COLO829 (cell line): ENCODE data around the gene CDPF1.
A peak's percentile ranks its signal among the peaks of the same experiment; 100 is the strongest.

Experiments used
- DNase-seq: peaks from one replicate; pipeline ENCODE4 v3.0.0; 2012; ENCODE audit warnings: low spot score

Gene CDPF1

DNA sequence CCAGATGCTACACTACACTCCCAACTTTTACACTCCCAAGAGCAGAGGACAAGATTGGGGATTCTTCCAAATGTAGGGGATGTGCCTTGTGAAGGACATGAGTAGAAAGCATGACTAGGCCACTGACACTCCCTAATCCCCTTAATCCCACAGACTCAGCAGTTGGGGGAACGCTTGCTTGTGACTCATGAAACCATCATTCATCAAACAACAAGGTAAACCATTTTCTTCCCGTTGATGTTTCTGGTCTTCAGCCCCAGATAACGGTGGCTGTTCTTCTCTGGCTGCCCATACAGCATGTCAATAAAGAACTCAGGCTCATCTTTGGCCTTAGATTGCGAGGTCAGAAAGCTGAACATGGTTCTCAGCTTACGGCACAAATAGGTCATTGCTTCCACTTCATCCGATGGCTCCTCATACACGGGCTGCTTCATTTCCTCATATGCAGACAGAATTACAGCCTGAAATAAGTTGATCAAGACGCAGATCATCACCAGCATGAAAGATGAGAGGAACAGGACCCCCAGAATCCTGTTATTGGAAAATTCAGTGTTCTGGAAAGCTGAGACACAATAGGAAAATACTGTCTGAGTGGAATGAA, 6.4 kb upstream of the CDPF1 start:
- no peak for DNase-seq

DNA sequence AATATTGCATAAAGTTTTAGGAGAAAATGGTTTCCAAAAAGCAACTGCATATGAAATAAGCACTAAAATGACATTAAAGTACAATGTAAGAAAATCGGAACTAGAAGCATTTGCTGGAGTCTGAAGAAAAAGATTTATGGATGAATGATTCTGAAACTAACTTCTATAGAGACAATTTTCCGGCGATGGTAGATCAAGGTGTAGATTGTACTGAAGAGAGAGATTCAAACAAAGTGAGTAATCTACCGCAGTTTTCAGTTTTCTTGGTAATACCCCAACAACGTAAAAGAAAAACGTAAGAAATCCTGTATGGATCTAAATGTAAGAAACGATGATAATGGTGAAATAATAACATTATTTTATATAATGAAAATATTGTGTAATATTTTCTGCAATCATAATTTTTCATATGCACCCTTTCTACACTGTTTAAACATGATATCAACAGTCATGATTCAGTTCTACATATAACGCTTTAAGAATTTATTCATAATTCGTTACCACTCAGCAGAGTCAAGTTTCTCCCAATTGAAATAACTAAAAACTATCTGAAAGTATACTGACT, 1.8 kb upstream of the CDPF1 start:
- no peak for DNase-seq

DNA sequence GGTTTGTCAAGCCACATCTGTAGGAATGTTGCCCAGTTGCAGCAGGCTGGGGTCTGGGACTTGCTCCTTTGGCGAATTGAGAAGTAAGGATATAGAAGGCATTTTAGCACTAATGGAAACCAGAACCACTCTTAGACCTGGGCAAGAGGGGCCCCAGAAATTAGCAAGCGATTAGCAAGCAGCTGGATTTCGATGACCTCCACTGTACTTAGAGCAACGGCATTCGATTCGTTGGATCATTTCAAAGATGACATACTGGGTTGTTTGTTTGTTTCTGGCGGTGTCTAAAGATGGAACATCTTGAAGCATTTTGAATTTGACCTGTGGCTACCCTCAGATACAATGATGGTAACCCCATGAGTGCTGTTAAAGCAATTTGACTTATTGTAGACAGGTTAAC, 1.2 kb upstream of the CDPF1 start:
- DNase-seq = no peak

DNA sequence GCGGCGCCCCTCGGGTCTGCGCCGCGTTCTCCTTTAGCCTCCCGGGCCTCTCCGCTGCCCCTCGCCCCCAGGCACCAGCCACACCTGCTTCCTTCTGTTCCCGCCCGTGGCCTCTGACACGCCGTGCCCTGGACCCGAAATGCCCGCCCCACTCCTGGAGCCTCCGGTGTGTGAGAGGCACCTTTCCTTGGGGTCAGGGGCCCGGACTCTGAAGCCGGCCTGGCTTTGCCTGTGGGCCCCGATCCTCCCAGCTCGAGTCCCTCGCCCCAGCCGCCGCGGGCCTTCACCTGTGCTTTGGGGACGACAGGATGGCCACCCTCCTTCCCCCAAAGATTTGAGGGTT, 661 bp upstream of the CDPF1 start:
- no peak for DNase-seq

DNA sequence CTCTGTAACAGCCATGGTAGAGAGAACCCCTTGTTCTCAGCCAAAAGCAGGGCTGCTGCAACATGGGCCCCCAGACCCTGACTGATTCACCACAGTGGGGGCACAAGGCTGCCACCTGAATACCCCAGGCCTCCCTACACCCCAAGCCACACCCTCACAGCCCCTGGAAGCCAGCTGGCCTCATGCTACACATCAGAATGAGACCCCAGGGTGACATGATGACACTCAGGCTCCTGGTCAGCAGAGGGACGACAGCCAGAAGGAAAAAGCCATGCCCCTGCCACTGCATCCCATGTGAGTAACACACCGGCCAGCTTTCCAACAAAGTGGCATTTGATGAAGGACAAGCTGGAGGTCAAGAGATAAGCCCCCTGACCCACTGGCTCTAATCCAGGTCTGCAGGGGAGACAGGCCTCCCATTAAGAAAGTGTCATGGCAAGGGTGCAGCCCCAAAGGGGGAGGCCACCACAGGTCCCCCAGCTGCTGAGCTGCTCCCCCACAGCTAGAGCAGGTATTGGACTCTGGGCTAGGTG, 2.6 kb downstream of the CDPF1 start:
- no peak for DNase-seq

DNA sequence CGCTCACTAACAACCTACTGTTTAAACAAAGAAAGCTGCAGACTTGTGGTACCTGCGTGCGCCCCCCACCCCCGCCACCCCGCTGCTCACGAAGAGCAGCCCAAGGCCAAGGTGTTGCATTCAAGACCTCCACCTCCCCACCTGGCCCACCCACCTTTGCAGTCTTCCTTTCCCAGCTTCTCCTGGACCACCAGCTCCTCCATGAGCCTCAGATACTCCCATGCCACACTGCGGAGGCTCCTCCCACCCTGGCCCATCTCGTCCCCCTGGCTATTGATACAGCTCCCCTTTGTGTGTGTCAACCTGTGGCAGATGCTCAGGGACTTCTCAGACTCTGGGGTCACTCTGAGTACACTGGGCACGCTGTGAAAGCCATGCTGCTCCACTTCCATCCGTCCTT, 3.9 kb downstream of the CDPF1 start:
- DNase-seq = no peak

DNA sequence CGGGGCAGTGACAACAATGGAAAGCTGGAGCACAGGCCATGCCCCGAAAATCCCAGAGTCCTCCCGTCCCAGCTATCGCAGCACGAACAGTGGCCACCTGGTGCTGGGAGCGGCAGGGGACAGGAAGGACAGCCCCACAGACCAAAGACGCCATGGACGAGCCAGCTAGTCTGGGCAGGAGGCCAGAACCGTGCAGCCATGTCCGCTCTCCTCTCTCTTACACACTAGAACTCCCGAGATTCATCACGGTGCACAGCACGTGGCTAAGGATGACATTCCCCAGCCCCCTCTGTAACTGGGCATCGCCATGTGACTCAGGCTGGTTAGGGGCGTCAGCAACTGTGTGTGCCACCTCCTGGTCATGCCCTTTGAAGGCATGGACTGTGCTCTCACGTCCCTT, 4.6 kb downstream of the CDPF1 start:
- no peak for DNase-seq

DNA sequence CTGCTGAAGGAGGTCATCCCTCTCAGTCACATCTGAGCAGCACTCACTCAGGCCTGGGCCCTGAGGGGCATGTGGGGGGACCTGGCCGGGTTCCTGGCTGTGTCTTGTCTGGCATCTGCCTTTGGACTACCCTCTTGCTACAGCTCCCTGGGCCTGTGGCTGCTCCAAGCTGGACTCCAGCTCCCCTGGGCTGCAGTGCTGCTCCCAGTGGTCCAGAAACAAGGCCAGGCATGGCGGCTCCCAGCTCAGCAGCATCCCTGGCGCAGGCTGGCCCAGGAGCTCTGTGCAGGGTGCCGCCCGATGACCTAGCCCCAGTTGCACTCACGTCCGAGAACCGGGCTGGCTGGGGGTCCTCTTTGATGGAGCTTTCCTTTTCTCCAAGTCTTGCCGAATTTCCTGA, 5.3 kb downstream of the CDPF1 start:
- no peak for DNase-seq

DNA sequence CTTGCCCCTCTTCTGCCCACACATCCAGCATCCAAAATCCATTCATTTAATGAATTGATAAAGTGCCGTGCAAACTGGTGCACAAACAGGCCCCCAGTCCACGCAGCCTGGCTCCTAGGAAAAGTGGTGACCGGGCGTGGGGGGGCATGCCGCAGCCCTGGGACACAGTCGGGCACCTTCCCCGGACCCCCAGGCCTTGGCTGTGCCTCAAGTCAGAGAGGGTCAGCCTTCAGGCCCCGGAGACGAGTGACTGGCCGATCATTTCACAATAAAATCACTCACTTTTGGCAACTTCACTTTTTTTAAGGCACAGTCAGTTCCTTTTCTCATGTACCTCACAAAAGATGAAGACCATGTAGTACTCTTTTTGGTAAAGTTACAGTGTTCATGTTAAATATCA, 8.0 kb downstream of the CDPF1 start:
- no peak for DNase-seq

DNA sequence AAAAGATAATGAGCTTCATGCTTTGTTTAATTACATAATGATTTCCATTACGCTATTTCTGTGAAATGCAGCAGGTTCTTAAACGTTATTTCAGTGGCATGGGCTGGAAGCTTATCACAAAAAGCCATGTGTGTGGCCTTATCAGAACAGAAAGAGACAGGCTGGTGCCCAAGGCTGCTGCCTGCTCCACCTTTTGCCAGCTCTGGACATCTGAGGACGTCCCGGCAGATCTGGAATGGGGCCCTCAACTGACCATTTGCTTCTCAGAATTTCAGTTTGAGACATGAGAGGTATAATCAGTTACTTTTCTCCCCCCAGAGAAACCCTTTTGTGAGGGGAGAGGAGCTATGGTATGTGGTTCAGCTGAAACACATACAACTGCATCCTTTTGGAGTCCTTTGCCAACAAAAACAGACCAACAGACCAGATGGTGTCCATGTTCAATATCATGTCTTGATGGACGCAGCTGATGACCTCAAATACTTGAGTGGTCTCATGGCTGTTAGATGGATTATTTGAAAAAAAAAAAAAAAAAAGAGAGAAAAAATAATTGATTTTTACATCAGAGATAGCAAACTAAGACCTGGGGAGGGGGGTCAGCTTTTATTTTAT, 8.6 kb downstream of the CDPF1 start:
- no peak for DNase-seq

DNA sequence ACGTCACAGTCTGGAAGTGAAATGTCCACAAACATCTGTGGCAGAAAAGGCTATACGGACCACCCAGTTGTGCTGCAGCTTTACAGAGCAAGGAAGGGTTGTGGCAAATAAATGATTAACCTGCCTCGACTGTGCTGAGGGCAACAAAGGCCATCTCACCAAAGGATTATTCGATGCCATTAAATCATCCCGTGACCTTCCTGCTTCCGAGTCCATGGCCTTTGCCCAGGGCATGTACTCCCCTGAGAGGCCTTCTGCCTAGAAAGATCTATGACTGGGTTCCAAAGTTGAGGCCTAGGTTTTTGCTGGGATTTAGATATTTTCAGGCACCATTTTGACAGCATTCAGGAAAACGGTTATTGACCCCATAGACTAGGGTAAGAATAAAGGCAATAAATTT, 9.2 kb downstream of the CDPF1 start:
- no peak for DNase-seq

DNA sequence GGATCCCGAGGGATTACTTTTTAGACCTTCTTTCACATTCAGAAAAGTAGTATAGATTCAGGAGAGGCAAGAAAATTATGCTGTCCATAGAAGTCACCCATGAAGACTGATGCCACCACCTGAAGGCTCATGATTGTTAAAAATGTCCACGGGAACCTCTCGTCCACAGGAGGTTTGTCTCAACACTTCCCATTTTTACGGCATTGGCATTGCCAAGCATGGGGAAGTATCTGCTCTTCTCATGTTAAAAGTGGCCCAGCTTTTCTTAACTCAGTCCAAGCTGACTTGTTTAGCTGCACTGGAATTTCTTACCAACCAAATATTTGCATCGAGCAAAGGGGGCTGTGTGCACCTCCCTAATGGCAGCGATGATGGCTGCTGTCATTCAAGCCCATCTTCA, 9.6 kb downstream of the CDPF1 start:
- DNase-seq = no peak

DNA sequence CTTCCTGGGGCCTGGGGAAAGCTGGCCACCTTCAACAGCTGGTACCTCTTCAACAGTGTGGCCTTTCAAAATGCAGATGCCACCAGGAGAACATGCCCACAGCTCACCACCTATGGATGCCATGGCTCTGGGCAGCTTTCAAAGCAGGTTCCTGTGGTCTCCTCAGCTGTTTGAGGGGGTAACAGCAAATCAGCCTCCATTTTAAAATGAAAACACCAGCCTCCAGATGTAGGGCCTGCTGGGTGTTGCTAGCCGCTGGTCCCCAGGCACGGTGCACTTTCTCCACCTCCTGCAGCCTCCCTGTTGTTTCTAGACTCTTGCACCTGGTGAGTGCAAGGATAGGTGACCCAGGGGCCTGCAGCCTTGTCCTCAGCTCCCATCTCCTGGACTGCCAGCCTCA, 10.0 kb downstream of the CDPF1 start:
- no peak for DNase-seq

DNA sequence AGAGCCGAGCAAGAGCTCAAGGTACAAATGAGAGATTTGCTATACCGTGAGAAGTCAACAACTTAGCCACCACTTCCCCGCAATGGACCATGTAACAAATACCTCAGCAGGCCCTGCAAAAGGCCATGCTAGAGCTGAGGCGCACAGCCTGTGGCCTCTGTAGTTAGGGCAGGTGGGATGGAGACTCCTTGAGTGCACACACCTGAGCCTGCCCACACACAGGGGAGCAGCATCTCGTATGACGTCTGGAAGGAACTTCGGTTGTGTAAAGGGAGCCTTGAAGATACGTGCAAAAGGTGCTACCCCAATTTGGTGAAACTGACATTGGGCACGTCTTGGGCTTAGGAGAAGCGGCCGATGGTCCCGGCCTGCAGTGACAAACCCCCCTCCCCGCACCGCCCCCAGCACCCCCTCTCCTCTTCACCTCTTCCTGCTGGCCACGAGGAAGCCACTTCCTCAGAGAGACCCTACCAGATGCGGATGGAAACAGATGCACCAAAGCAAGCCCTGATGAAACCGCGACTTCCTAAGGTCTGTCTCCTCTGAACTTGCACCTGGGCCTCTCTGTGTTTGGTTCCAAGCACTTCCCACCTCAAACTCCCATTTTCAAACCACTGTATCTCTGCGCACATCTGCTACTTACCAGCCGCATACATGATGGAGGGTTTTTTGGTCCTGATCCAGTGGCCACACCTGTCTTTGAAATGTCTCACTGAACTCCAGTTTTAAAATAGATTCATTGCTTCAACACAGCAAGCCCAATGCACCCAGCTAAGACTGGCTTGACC, 10.6 kb downstream of the CDPF1 start:
- DNase-seq = no peak

DNA sequence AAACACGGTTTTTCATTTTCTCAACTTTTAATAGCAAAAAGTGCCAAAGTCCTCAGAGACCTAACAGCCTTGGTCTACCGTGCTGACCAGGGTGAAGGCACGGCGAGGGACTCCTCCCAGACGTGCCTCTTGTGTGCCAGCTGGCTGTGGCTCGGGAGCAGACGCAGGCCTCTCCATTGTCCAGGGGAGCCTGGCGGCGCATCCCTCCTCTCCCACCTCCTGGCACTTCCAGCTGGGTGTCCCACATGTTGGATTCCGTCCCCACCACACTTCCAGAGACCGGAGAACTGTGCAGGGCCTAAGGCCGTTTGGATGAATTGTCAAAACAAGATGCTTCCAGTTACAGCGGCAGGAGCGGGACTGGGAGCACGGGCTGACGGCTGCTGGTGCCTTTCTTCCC, 11.6 kb downstream of the CDPF1 start:
- no peak for DNase-seq

DNA sequence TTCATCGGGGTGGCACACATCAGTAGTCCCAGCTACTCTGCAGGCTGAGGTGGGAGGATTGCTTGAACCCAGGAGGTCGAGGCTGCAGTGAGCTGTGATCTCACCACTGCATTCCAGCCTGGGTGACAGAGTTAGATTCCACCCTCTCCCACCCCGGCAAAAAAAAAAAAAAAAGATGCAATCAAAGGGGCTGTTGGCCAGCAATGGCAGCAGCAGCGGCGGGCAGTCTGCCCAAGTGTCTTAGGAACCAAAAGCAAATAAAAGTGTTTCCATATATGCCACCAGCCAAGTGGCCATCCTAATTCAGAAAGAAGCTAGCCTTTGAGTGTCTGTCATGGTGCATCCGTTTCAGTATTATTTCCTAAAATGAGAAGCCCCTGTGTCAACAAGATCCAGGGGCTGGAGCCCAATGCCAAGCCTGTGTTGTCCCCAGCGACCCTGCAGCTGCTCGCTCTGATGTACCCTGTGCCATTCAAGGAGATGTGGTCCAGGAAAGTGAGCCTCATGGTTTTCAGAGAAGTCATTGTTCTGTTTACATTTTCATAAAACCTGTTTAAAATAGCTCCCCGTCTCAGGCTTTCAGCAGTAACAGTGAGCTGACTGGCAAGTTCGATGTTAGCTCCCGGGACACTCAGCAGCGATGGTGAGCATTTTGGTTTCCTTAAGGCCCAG, 12.5 kb downstream of the CDPF1 start:
- DNase-seq = no peak

DNA sequence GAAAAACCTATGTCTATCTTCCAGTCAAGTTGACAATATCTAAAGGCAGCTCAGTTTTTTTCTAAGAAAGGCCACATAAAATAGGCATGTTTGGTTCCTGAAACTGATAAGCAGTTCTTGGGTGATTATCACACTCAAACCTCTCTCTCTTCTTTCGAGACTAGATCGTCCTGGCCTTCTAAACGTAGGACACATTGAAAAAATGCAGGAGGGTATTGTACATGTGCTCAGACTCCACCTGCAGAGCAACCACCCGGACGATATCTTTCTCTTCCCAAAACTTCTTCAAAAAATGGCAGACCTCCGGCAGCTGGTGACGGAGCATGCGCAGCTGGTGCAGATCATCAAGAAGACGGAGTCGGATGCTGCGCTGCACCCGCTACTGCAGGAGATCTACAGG, 15.1 kb downstream of the CDPF1 start:
- no peak for DNase-seq

DNA sequence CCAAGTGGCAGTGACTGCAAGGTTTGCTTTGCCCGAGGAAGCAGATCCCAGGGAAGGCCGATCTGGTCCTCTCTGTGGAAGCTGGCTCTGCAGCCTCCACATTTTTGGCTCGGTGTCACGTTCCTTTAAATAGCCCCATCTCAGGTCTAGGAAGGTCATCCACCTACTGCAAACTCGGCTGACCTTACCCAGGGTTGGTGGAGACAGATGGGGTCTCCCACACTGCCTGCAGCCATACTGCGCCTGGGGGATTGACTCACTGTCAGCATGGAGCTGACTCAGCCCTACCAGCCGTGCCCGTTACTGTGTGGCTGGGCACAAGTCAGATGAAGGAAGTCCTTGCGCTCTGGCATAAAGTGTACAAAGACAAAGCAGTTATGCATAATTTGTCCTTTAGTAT, 16.9 kb downstream of the CDPF1 start:
- DNase-seq = peak; percentile 85

DNA sequence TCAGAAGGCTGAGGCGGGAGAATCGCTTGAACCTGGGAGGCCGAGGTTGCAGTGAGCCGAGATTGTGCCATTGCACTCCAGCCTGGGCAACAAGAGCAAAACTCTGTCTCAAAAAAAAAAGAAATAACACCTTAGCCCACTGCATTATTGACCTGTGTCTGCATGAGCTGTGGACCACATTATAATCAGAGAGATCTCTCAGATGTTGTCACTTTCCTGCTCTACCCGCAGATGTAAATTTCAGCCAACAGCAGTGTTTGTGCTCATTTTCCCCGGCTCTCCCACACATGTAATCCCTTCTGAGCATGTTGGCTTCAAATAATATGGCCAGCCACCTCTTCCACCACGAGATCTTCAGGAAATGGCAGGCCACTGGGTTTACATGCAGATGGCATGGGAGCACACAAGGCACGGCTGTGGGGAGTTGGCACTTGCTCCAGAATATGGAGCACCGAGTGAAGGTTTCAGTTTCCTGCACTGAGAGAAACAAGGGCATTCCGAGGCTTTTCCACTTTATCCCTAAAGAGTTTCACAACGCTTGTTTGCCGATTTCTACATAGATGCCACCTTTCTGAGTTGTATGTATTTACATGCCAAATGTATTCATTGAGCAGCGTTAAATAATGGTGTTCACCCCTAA, 19.7 kb downstream of the CDPF1 start:
- DNase-seq = no peak

DNA sequence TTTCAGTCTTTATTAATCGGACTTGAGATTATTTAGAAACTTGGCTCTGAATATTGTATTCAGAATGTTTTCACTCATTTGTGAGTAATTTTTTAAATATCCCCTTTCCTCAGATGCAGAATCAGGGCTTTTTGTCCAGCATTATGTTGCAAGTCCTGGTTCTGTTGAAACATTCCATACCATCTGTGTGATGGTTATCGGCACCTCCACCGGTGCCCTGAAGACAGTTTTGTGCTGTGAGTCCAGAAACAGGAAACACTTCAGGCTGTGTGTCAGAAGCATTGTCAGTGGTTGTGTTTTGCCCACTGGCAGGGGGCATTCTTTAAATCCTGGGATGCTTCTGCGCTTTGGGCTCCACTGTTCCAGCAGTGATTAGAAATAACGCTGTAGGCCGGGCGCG, 20.4 kb downstream of the CDPF1 start:
- no peak for DNase-seq

DNA sequence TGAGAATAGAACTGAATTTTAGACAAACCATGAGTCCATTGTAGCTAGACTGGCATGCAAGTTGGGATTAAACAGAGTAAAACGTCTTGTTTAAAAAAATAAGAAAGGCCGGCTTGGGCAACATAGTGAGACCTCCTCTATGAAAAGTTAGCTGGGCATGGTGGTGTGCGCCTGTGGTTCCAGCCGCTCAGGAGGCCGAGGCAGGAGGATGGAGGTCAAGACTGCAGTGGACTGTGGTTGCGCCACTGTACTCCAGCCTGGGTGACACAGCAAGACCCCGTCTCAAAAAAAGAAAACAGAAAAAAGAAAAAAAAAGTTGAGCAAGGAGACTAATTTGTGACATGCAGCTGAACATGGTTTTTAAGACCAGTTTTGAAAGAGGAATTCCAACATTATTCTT, 23.5 kb downstream of the CDPF1 start:
- DNase-seq = no peak

DNA sequence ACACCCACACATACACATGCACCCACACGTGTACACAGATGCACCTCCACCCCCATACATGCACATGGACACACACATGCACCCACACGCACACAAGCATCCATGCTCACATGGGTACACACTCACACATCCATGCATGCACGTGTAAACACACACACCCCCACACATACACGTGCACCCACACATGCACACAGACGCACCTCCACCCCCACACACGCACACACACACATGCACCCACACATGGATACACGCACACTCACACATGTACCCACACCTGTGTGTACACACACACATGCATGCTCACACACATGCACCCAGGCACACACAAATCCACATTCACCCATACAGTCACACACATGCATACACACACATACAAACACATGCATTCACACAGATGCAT, 24.5 kb downstream of the CDPF1 start:
- no peak for DNase-seq
